Measurements from ENCODE around the gene MAPK7. TPM values are rescaled to one million over a fixed set of nuclear protein-coding genes. Genes with fewer than 3 reads are reported as not detected.

The MAPK7 gene
- total and polyA plus RNA-seq, 2 donors (not counting 3 experiments of a cell fraction or from before 2014, with no cell fraction given): 16.8 to 30.7 TPM

- Histone ChIP-seq H3K27me3 (ENCODE audit: control insufficient read depth in 2 of 2, insufficient read depth in 2 of 2, low read length in 2 of 2) (no peaks in the 10 kb centered on the region), H2AFZ (ENCODE audit: low read depth, low read length) (no peak overlapping the region), H3K9ac (replicated peaks; ENCODE audit: extremely low read depth, insufficient read depth, low read length) (no peak overlapping the region), H3K27ac (ENCODE audit: insufficient read depth, low read depth, low read length) (no peak overlapping the region), H3K4me3 (replicated peaks in 1 of 3; ENCODE audit: insufficient read depth in 1 of 3, low read depth in 1 of 3, low read length in 3 of 3) (no peak overlapping the region), H3K36me3 (ENCODE audit: control insufficient read depth in 2 of 2, extremely low read depth in 1 of 2, insufficient read depth in 2 of 2, low read length in 2 of 2) (no peaks in the 10 kb centered on the region), H4K20me1 (replicated peaks; ENCODE audit: control insufficient read depth, extremely low read depth, insufficient read depth, low read length) (no peaks in the 10 kb centered on the region), H3K9me1 (replicated peaks; ENCODE audit: control insufficient read depth, extremely low read depth, insufficient read depth, low read length) (no peaks in the 10 kb centered on the region), H3K4me1 (ENCODE audit: control insufficient read depth, extremely low read depth, insufficient read depth, low read length) (no peaks in the 10 kb centered on the region), H3K9me3 (replicated peaks; ENCODE audit: control insufficient read depth, insufficient read depth, low read length) (no peaks in the 10 kb centered on the region), H3K79me2 (ENCODE audit: control insufficient read depth, insufficient read depth, low read length) (no peaks in the 10 kb centered on the region), H3K4me2 (ENCODE audit: insufficient read depth, low read length) (no peak overlapping the region)
- POLR2A ChIA-PET: no interaction called here
- no TSS peak for BruUV-seq (replicated peaks)
- CTCF ChIA-PET: no interaction called here
- no peak for TF ChIP-seq MYC (IDR thresholded peaks at IDR 0.05; ENCODE audit: low read depth, low read length)
- no peak for TF ChIP-seq FOS (IDR thresholded peaks at IDR 0.05; ENCODE audit: borderline replicate concordance, insufficient read depth, low read length)
- no peak for TF ChIP-seq CTCF (IDR thresholded peaks at IDR 0.05; ENCODE audit: extremely low read depth in 1 of 2, insufficient read depth in 1 of 2, low read depth in 1 of 2, low read length in 2 of 2)
- no peak for TF ChIP-seq MAX (IDR thresholded peaks at IDR 0.05; ENCODE audit: insufficient read depth, insufficient read length)
- no peak for TF ChIP-seq EZH2 (IDR thresholded peaks at IDR 0.05; ENCODE audit: borderline replicate concordance, low read depth, low read length, severe bottlenecking)
- no peak for TF ChIP-seq GATA2 (IDR thresholded peaks at IDR 0.05; ENCODE audit: insufficient read depth, insufficient read length, low read depth, low read length)
- TF ChIP-seq POLR2AphosphoS5 (IDR thresholded peaks at IDR 0.05; ENCODE audit: insufficient read depth, low read depth, low read length): no peak
- TF ChIP-seq POLR2A (IDR thresholded peaks at IDR 0.05; ENCODE audit: low read depth, low read length): no peak
- no peak for TF ChIP-seq JUN (IDR thresholded peaks at IDR 0.05; ENCODE audit: borderline replicate concordance, insufficient read depth, insufficient read length, low read depth)
- intact Hi-C loops (cut with micrococcal nuclease) (no loop called here), dilution Hi-C loops (cut with MboI; ENCODE audit: extremely low pct_ligation_motif_present, low sequenced_read_pairs) (no loop called here)
- DNase-seq (ENCODE audit: low read depth, low spot score) (no peak), FAIRE-seq (no peak)
Observed at GRCh38 chr17:19421219-19421618, 42.9 kb downstream of the MAPK7 start.

Data from endothelial cell of umbilical vein (primary cell).